K562 (cell line): ENCODE data around the gene KIF26B. TPM values are rescaled to one million over a fixed set of nuclear protein-coding genes. Genes with fewer than 3 reads are reported as not detected.

Source experiments
- ATAC-seq: fragments of 200-7000 bp; cut with Tn5 transposase; 3 replicates; pipeline ENCODE4 v1.9.1; 2020; ENCODE audit warnings: moderate library complexity
- BruUV-seq: library from RNA; stranded (reverse); fragments of 400-500 nt; replicated peaks from 2 replicates; lab custom pipeline; 2021; lab: Mats Ljungman, UMichigan
- CTCF ChIA-PET: fragments of 300-600 bp; formaldehyde crosslinking; extraction: SDS; loops from one replicate; lab custom pipeline; 2021; ENCODE audit warnings: low intra/inter-chr PET ratio; lab: Yijun Ruan, JAX
- POLR2A ChIA-PET: fragments of 300-600, 350-650 bp; sonication (Branson Sonifier 250); formaldehyde crosslinking; extraction: SDS; loops from one replicate; lab custom pipeline; 2021; ENCODE audit warnings: antibody characterized with exemption, inconsistent platforms; lab: Yijun Ruan, JAX
- DNase-seq, 4 experiments: peaks; one replicate each; pipeline versions ENCODE4 v3.0.0 to v3.0.0-alpha.2; 2011 to 2018; ENCODE audit warnings: low spot score in 3 of 4, mixed read lengths in 3 of 4; ENCODE audit errors: extremely low read depth in 1 of 4
- FAIRE-seq: peaks from 2 replicates; lab custom pipeline; 2011; peaks lifted over from hg19 to GRCh38; lab: Jason Lieb, UNC
- H2AFZ ChIP-seq: 2 replicates; pipeline ENCODE4 v1.6.0; 2011; ENCODE audit warnings: low read depth, low read length, control low read depth, inconsistent platforms
- H3K27ac ChIP-seq: fragments of 200-600 bp; 3 replicates; pipeline ENCODE4 v1.8.0; 2011; ENCODE audit warnings: low read depth, mild to moderate bottlenecking, control low read depth, inconsistent platforms, low read length, moderate library complexity, mixed read lengths; ENCODE audit errors: extremely low read depth
- H3K27me3 ChIP-seq, 2 experiments: fragments of 300-600 bp in 1 of 2; 2 replicates in 1 of 2; 3 replicates in 1 of 2; pipeline versions ENCODE4 v1.6.0 to v1.8.0; 2011; ENCODE audit warnings: inconsistent platforms in 2 of 2, low read length in 2 of 2, mild to moderate bottlenecking in 1 of 2, mixed read lengths in 1 of 2, moderate library complexity in 1 of 2; ENCODE audit not compliant: control insufficient read depth in 2 of 2, insufficient read depth in 2 of 2
- H3K36me3 ChIP-seq: fragments of 300-600 bp; 3 replicates; pipeline ENCODE4 v1.8.0; 2011; ENCODE audit warnings: mild to moderate bottlenecking, low read length, inconsistent platforms; ENCODE audit not compliant: control insufficient read depth, insufficient read depth
- H3K4me1 ChIP-seq, 2 experiments: fragments of 200-600 bp in 1 of 2; replicated peaks in 1 of 2; 2 replicates in 1 of 2; 3 replicates in 1 of 2; pipeline versions ENCODE4 v1.5.1 to v1.8.0; 2011; ENCODE audit warnings: inconsistent platforms in 2 of 2, low read length in 2 of 2, mild to moderate bottlenecking in 1 of 2, mixed read lengths in 1 of 2, moderate library complexity in 1 of 2; ENCODE audit not compliant: control insufficient read depth in 2 of 2, insufficient read depth in 2 of 2
- H3K4me2 ChIP-seq: 2 replicates; pipeline ENCODE4 v1.6.1; 2011; ENCODE audit warnings: low read length, control low read depth, inconsistent platforms, mixed read lengths; ENCODE audit not compliant: insufficient read depth
- H3K4me3 ChIP-seq: fragments of 200-600 bp; sonication (generic), shearing (Covaris generic); 2 replicates; pipeline ENCODE4 v1.5.1; 2016; ENCODE audit warnings: control low read depth, inconsistent platforms
- H3K79me2 ChIP-seq: fragments of 200-600 bp; 3 replicates; pipeline ENCODE4 v1.8.0; 2011; ENCODE audit warnings: low read length, inconsistent platforms; ENCODE audit not compliant: control insufficient read depth, insufficient read depth
- H3K9ac ChIP-seq, 2 experiments: 2 replicates each; pipeline versions ENCODE4 v1.6.0 to v1.6.1; 2011; ENCODE audit warnings: low read depth in 2 of 2, low read length in 2 of 2, control low read depth in 1 of 2, inconsistent platforms in 1 of 2, mild to moderate bottlenecking in 1 of 2, mixed read lengths in 1 of 2; ENCODE audit not compliant: insufficient read depth in 1 of 2
- H3K9me1 ChIP-seq: one replicate; pipeline ENCODE4 v1.6.0; 2011; ENCODE audit warnings: inconsistent platforms, mild to moderate bottlenecking, low read length, moderate library complexity; ENCODE audit not compliant: control insufficient read depth, insufficient read depth
- H3K9me3 ChIP-seq: replicated peaks from 2 replicates; pipeline ENCODE4 v1.5.1; 2011; ENCODE audit warnings: low read depth, low read length, inconsistent platforms; ENCODE audit not compliant: control insufficient read depth, insufficient read depth
- H4K20me1 ChIP-seq: replicated peaks from 2 replicates; pipeline ENCODE4 v1.6.1; 2011; ENCODE audit warnings: low read length, inconsistent platforms, mixed read lengths; ENCODE audit not compliant: control insufficient read depth, insufficient read depth
- CBFA2T3 ChIP-seq: fragments of 450-650 bp; IDR thresholded peaks from 2 replicates; pipeline ENCODE4 v1.6.1; 2017
- ESRRB ChIP-seq: fragments of 250-450 bp; sonication (Bioruptor Pico); IDR thresholded peaks from 2 replicates; pipeline ENCODE4 v1.5.0; 2020; ENCODE audit warnings: mild to moderate bottlenecking, moderate library complexity, borderline replicate concordance
- FOXA3 ChIP-seq, 2 experiments: fragments of 450-650 bp in 1 of 2; sonication (generic) in 1 of 2; formaldehyde crosslinking; IDR thresholded peaks in 1 of 2; conservative IDR thresholded peaks in 1 of 2; 2 replicates each; pipeline versions ENCODE4 v1.4.0 to v1.8.0; 2020 to 2022; ENCODE audit warnings: mild to moderate bottlenecking in 2 of 2, missing genetic modification reagents in 1 of 2
- LCOR ChIP-seq: sonication (generic); formaldehyde crosslinking; IDR thresholded peaks from 2 replicates; pipeline ENCODE4 v1.8.0; 2022; ENCODE audit warnings: mild to moderate bottlenecking, missing genetic modification reagents
- MCM3 ChIP-seq: fragments of 450-650 bp; IDR thresholded peaks from 2 replicates; pipeline ENCODE4 v1.6.1; 2016
- MED1 ChIP-seq: sonication (generic); formaldehyde crosslinking; IDR thresholded peaks from 2 replicates; pipeline ENCODE4 v1.8.1; 2023; ENCODE audit warnings: missing genetic modification reagents, borderline replicate concordance
- SAP30 ChIP-seq: fragments of 200-600 bp; sonication (generic); IDR thresholded peaks from 2 replicates; pipeline ENCODE4 v1.6.1; 2012; ENCODE audit warnings: borderline replicate concordance, low read depth, mild to moderate bottlenecking, moderate library complexity, low read length, control low read depth, inconsistent platforms; ENCODE audit not compliant: insufficient read depth, poor library complexity, severe bottlenecking
- ZC3H11A ChIP-seq: IDR thresholded peaks from 2 replicates; pipeline ENCODE4 v1.6.1; 2012; ENCODE audit warnings: low read depth, low read length, improper control_type of control experiment
- ZEB2 ChIP-seq: fragments of 450-650 bp; IDR thresholded peaks from 2 replicates; pipeline ENCODE4 v1.6.1; 2016
- ZNF197 ChIP-seq: fragments of 200-800 bp; sonication (Bioruptor generic); IDR thresholded peaks from 2 replicates; pipeline ENCODE4 v1.6.1; 2016; ENCODE audit warnings: low read depth, missing genetic modification characterization, missing compliant biosample characterization
- ZNF239 ChIP-seq: fragments of 250-450 bp; sonication (Bioruptor Pico); IDR thresholded peaks from 2 replicates; pipeline ENCODE4 v1.4.0; 2020; ENCODE audit warnings: mild to moderate bottlenecking
- ZNF561 ChIP-seq: fragments of 450-650 bp; formaldehyde crosslinking; conservative IDR thresholded peaks from 2 replicates; pipeline ENCODE4 v1.4.0; 2020; ENCODE audit warnings: mild to moderate bottlenecking, moderate library complexity
- ZNF778 ChIP-seq: fragments of 450-650 bp; formaldehyde crosslinking; IDR thresholded peaks from 2 replicates; pipeline ENCODE4 v1.4.0; 2020; ENCODE audit warnings: mild to moderate bottlenecking, moderate library complexity
- ZSCAN32 ChIP-seq: fragments of 450-650 bp; formaldehyde crosslinking; IDR thresholded peaks from 2 replicates; pipeline ENCODE4 v1.4.0; 2020; ENCODE audit warnings: mild to moderate bottlenecking, moderate library complexity
- WGBS: fragments of 100-300 bp; shearing (Covaris generic); methylation state at CpG from one replicate; pipeline ENCODE4 v1.1.6; 2016; ENCODE audit warnings: low coverage, mixed read lengths; ENCODE audit not compliant: insufficient coverage; ENCODE audit errors: missing lambda C conversion rate; 5-methylcytosine and 5-hydroxymethylcytosine counted together
- in situ Hi-C: fragments of 300-500 bp; cut with MboI; formaldehyde crosslinking; loops from 4 replicates; pipeline ENCODE4 v1.15.0; 2018; ENCODE audit warnings: inconsistent platforms, mixed read lengths
- intact Hi-C: fragments of 100-400 bp; cut with micrococcal nuclease; formaldehyde crosslinking; loops from 2 replicates; pipeline ENCODE4 v1.14.2; 2022
- polyA plus RNA-seq, 8 experiments: library from polyadenylated mRNA; depleted of rRNA in 4 of 8; stranded (reverse) in 5 of 8; unstranded in 3 of 8; fragments of >200 nt; fragmentation: Nextera tagmentation in 2 of 8; fragmentation: Illumina TruSeq in 1 of 8; extraction: Ambion mirVana in 2 of 8; extraction: Trizol in 1 of 8; gene quantifications; 2 replicates each; pipeline versions ENCODE4 v1.2.1 to v1.2.3, GENCODE V29; 2011 to 2014; ENCODE audit warnings: inconsistent platforms in 1 of 8, missing spikeins in 1 of 8
- total RNA-seq, 7 experiments: library from RNA; depleted of rRNA in 6 of 7; stranded (reverse); fragments of >200 nt in 6 of 7; fragmentation: Illumina TruSeq in 2 of 7; extraction: Trizol in 2 of 7; gene quantifications; 2 replicates each; pipeline versions ENCODE4 v1.2.1 to v1.2.3, GENCODE V29; 2011 to 2021; ENCODE audit warnings: low replicate concordance in 1 of 7
- TF ChIP-seq, protein P1 (sequence below): fragments of 450-650 bp; IDR thresholded peaks from one replicate; pipeline ENCODE4 v1.6.1; 2018; ENCODE audit warnings: mild to moderate bottlenecking, moderate library complexity; ENCODE audit not compliant: partially characterized antibody

Gene KIF26B
- total and polyA plus RNA-seq, 9 of the 15 experiments (the other 6 are each of a cell fraction or from before 2014, with no cell fraction given): 0.02 to 0.08 (median 0.03) TPM; not detected in 6

DNA sequence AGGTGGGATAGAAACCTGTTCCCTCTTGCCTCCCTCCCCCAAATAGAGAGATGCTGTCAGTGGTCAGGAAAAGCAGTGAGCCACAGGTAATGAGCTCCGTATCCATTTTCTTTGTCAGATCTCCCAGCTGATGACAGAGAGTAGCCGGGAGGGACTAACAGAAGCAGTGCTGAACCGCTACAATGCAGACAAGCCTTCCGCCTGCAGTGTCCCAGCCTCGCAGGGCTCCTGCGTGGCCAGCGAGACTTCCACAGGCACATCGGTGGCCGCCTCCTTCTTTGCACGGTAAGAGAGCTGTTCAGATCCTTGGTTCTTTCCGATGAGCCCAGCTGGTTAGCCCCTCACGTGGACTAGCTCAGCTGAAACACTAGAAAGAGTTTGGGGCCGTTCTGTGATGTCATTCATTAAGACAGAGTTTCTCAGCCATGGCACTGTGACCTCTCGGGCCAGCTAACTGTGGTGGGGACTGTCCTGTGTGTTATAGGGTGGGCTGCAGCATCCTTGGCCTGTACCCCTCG, 264.7 kb downstream of the KIF26B start (continued):
- TF ChIP-seq SAP30: no peak
- no peak for TF ChIP-seq ZNF778 (CRISPR knock-in tag)
- no peak for TF ChIP-seq CBFA2T3
- no peak for TF ChIP-seq ZNF197
- TF ChIP-seq, protein P1, sequence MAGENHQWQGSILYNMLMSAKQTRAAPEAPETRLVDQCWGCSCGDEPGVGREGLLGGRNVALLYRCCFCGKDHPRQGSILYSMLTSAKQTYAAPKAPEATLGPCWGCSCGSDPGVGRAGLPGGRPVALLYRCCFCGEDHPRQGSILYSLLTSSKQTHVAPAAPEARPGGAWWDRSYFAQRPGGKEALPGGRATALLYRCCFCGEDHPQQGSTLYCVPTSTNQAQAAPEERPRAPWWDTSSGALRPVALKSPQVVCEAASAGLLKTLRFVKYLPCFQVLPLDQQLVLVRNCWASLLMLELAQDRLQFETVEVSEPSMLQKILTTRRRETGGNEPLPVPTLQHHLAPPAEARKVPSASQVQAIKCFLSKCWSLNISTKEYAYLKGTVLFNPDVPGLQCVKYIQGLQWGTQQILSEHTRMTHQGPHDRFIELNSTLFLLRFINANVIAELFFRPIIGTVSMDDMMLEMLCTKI: no peak
- TF ChIP-seq LCOR (CRISPR knock-in tag): no peak
- no peak for TF ChIP-seq ZC3H11A

DNA sequence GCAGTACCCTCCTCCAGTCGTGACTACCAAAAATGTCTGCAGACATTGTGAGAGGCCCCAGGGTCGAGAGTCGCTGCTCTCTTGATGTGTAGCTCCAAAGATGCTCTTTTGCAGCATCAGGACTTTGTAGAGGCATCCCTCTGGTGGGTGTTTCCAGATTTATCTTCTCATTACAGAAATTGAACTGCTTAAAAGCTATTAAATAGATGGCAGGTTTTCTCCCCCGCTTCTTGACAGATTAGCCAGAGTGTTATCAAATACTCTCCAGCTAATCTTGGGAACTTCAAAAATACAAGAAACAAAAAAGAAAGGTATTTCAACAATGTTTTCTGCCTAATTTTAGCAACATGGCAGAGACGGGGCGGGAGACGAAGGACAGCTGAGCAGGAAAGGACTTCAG, 265.2 kb downstream of the KIF26B start:
- TF ChIP-seq MED1 (CRISPR knock-in tag) (no peak), ZSCAN32 (CRISPR knock-in tag) (no peak), ZEB2 (no peak), MCM3 (no peak), FOXA3 (CRISPR knock-in tag; conservative IDR thresholded peaks at IDR 0.05 in 1 of 2, IDR thresholded peaks at IDR 0.05 in 1 of 2) (no peak), ESRRB (CRISPR knock-in tag) (no peak), ZNF561 (CRISPR knock-in tag) (no peak), ZNF239 (CRISPR knock-in tag) (no peak)
- DNase-seq (no peak), FAIRE-seq (no peak), ATAC-seq (no peak)
- intact Hi-C loops (no loop called here), in situ Hi-C loops (no loop called here)
- H3K27me3 ChIP-seq: peaks cover 49 to 56% of the 10 kb centered on the region in 2 experiments
- H3K4me3 ChIP-seq: no peak overlapping the region
- no peak overlapping the region for H3K9ac ChIP-seq
- H3K9me1 ChIP-seq: no peaks in the 10 kb centered on the region
- no peaks in the 10 kb centered on the region for H3K4me1 ChIP-seq
- H2AFZ ChIP-seq: no peak overlapping the region
- POLR2A ChIA-PET: interaction anchor here (1.4 kb wide), 1 partner anchor 8 kb away, joined by 4 read pairs; no protein-coding TSS in a partner anchor
- WGBS: 2% methylated on average over 7 of the region's 7 CpGs
- CTCF ChIA-PET: no interaction called here
- H3K9me3 ChIP-seq: no peaks in the 10 kb centered on the region
- BruUV-seq: no TSS peak
- no peaks in the 10 kb centered on the region for H3K36me3 ChIP-seq
- no peak overlapping the region for H3K27ac ChIP-seq
- H3K4me2 ChIP-seq: no peak overlapping the region
- H3K79me2 ChIP-seq: no peaks in the 10 kb centered on the region
- H4K20me1 ChIP-seq: no peaks in the 10 kb centered on the region
